ENCODE data around the gene AAMP. TPM values are rescaled to one million over a fixed set of nuclear protein-coding genes. Genes with fewer than 3 reads are reported as not detected.

AAMP gene
- total RNA-seq, 1 donor from 2014 or later, result 205 TPM

GRCh38 chr2:218260166-218260565 is 9.8 kb downstream of the AAMP start:
- Histone ChIP-seq H3K4me3 (ENCODE audit: low read depth, low read length) (no peak overlapping the region), H3K27me3 (ENCODE audit: control insufficient read depth, insufficient read depth, low read length) (no peaks in the 10 kb centered on the region), H3K36me3 (ENCODE audit: control insufficient read depth, insufficient read depth, low read length) (peaks cover 6% of the 10 kb centered on the region)
- no peak for TF ChIP-seq CTCF (IDR thresholded peaks at IDR 0.05; ENCODE audit: insufficient read depth, low read length, severe bottlenecking)
- DNase-seq (ENCODE audit: low read depth), result no peak
- FAIRE-seq, result no peak

- DNase-seq (ENCODE audit: low read depth) (peak; percentile 50), FAIRE-seq (no peak)
- TF ChIP-seq CTCF (IDR thresholded peaks at IDR 0.05; ENCODE audit: insufficient read depth, low read length, severe bottlenecking), result no peak
- H3K4me3 ChIP-seq (ENCODE audit: low read depth, low read length), result no peak overlapping the region
- H3K27me3 ChIP-seq (ENCODE audit: control insufficient read depth, insufficient read depth, low read length), result no peaks in the 10 kb centered on the region
- peaks cover 2% of the 10 kb centered on the region for H3K36me3 ChIP-seq (ENCODE audit: control insufficient read depth, insufficient read depth, low read length)
Measured at GRCh38 chr2:218259099-218259961, 10.6 kb downstream of the AAMP start.

GRCh38 chr2:218257390-218257981 is 12.5 kb downstream of the AAMP start:
- no peak overlapping the region for H3K4me3 ChIP-seq (ENCODE audit: low read depth, low read length)
- peaks cover 14% of the 10 kb centered on the region for H3K36me3 ChIP-seq (ENCODE audit: control insufficient read depth, insufficient read depth, low read length)
- no peaks in the 10 kb centered on the region for H3K27me3 ChIP-seq (ENCODE audit: control insufficient read depth, insufficient read depth, low read length)
- TF ChIP-seq CTCF (IDR thresholded peaks at IDR 0.05; ENCODE audit: insufficient read depth, low read length, severe bottlenecking), result peak; percentile 69
- DNase-seq (ENCODE audit: low read depth) (peak; percentile 36), FAIRE-seq (no peak)

- Histone ChIP-seq H3K36me3 (ENCODE audit: control insufficient read depth, insufficient read depth, low read length) (peaks cover 19% of the 10 kb centered on the region), H3K27me3 (ENCODE audit: control insufficient read depth, insufficient read depth, low read length) (no peaks in the 10 kb centered on the region), H3K4me3 (ENCODE audit: low read depth, low read length) (no peak overlapping the region)
- no peak for FAIRE-seq
- no peak for DNase-seq (ENCODE audit: low read depth)
- TF ChIP-seq CTCF (IDR thresholded peaks at IDR 0.05; ENCODE audit: insufficient read depth, low read length, severe bottlenecking), result no peak
Measured at GRCh38 chr2:218256612-218257350, 13.2 kb downstream of the AAMP start.

- H3K36me3 ChIP-seq (ENCODE audit: control insufficient read depth, insufficient read depth, low read length), result peaks cover 23% of the 10 kb centered on the region
- DNase-seq (ENCODE audit: low read depth) (peak; percentile 36), FAIRE-seq (no peak)
Measured at GRCh38 chr2:218255446-218255845, 14.5 kb downstream of the AAMP start.

More at GRCh38 chr2:218255446-218255845, 14.5 kb downstream of the AAMP start:
- H3K4me3 ChIP-seq (ENCODE audit: low read depth, low read length), result no peak overlapping the region
- H3K27me3 ChIP-seq (ENCODE audit: control insufficient read depth, insufficient read depth, low read length), result no peaks in the 10 kb centered on the region
- no peak for TF ChIP-seq CTCF (IDR thresholded peaks at IDR 0.05; ENCODE audit: insufficient read depth, low read length, severe bottlenecking)
